BE2C (cell line): ENCODE results near the gene DDX49.

Experiments used
- DNase-seq: peaks from one replicate; pipeline ENCODE4 v3.0.0-alpha.2; 2020
- H3K27me3 ChIP-seq: fragments of 250-450 bp; sonication (Bioruptor Pico); 2 replicates; pipeline ENCODE4 v1.5.1; 2020; ENCODE audit warnings: mild to moderate bottlenecking
- H3K36me3 ChIP-seq: fragments of 250-450 bp; sonication (Bioruptor Pico); 2 replicates; pipeline ENCODE4 v1.5.1; 2020; ENCODE audit warnings: mild to moderate bottlenecking
- H3K4me1 ChIP-seq: fragments of 250-450 bp; sonication (Bioruptor Pico); 2 replicates; pipeline ENCODE4 v1.5.1; 2020
- H3K4me3 ChIP-seq: 2 replicates; pipeline ENCODE4 v1.5.1; 2011; ENCODE audit warnings: low read depth, low read length
- H3K9me3 ChIP-seq: fragments of 250-450 bp; sonication (Bioruptor Pico); 2 replicates; pipeline ENCODE4 v1.5.1; 2020
- TF ChIP-seq, protein P1 (sequence below): IDR thresholded peaks from 2 replicates; pipeline ENCODE4 v1.5.1; 2012; ENCODE audit warnings: mild to moderate bottlenecking, low read depth, low read length

The DDX49 gene

DNA sequence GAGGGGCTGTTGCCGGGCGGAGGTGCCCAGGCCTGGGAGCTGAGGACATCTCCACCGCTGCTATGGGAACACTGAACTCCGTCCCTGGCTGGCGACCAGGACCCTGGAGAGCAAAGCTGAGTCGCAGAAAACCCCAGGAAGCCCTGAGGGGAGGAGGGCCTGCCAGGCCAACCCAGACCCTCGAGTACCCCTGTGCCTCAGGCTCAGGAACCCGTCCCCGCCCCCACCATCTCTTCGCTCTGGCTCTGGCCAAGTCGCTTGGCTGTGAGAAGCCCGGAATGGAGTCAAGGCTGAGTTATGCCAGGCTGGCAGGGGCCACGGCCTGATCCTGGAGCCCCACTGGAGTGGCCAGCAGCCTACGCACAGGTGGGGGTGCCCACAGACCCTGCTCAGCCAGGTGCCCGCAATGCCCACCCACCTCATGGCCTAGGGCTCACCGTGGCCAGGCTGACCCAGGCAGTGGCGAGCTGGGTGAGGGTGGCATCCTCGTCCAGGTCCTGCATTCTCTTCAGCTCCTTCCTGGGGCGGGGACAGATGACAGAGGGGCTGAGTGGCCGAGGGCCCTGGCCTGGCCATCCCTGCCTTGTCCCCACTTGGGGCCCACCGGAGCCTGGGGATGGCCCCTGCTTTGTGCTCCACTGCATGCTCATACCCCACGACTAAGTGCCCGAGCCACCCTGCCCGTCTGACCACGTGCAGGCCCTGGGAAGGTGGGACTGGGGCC, 15.0 kb upstream of the DDX49 start:
- Histone ChIP-seq H3K4me1 (no peaks in the 10 kb centered on the region), H3K4me3 (no peak overlapping the region), H3K9me3 (no peaks in the 10 kb centered on the region), H3K36me3 (peaks cover 10% of the 10 kb centered on the region), H3K27me3 (no peaks in the 10 kb centered on the region)
- peak; percentile 26 for DNase-seq
- TF ChIP-seq, protein P1, sequence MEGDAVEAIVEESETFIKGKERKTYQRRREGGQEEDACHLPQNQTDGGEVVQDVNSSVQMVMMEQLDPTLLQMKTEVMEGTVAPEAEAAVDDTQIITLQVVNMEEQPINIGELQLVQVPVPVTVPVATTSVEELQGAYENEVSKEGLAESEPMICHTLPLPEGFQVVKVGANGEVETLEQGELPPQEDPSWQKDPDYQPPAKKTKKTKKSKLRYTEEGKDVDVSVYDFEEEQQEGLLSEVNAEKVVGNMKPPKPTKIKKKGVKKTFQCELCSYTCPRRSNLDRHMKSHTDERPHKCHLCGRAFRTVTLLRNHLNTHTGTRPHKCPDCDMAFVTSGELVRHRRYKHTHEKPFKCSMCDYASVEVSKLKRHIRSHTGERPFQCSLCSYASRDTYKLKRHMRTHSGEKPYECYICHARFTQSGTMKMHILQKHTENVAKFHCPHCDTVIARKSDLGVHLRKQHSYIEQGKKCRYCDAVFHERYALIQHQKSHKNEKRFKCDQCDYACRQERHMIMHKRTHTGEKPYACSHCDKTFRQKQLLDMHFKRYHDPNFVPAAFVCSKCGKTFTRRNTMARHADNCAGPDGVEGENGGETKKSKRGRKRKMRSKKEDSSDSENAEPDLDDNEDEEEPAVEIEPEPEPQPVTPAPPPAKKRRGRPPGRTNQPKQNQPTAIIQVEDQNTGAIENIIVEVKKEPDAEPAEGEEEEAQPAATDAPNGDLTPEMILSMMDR = no peak

DNA sequence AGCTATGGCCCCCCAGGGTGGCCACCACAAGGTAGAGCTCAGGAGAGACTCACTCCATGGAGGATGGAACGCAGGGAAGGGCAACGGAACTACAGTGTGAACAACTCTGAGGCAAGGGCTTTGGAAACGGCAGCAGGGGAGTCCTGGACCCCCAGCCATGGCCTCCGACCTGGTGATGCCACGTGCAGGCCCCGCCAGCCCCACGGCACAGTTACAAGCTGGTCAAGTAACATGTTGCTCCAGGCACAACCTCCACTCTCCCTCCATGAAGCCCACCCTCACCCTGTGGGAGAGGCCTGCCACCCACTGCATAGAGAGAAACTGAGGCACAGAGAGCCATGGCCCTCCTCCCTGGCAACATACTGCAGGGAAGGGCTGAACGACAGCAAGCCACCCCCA, 14.5 kb upstream of the DDX49 start:
- DNase-seq = no peak
- peaks cover 10% of the 10 kb centered on the region for H3K36me3 ChIP-seq
- H3K4me3 ChIP-seq = no peak overlapping the region
- TF ChIP-seq, protein P1 = no peak
- H3K4me1 ChIP-seq = no peaks in the 10 kb centered on the region
- H3K9me3 ChIP-seq = no peaks in the 10 kb centered on the region
- no peaks in the 10 kb centered on the region for H3K27me3 ChIP-seq

- DNase-seq = no peak
- Histone ChIP-seq H3K4me3 (no peak overlapping the region), H3K36me3 (peaks cover 10% of the 10 kb centered on the region), H3K9me3 (no peaks in the 10 kb centered on the region), H3K4me1 (no peaks in the 10 kb centered on the region), H3K27me3 (no peaks in the 10 kb centered on the region)
- TF ChIP-seq, protein P1 = no peak
Observed at GRCh38 chr19:18905513-18906236, 13.8 kb upstream of the DDX49 start.

GRCh38 chr19:18906605-18907519, 12.7 kb upstream of the DDX49 start:
- Histone ChIP-seq H3K27me3 (no peaks in the 10 kb centered on the region), H3K4me3 (no peak overlapping the region), H3K9me3 (no peaks in the 10 kb centered on the region), H3K4me1 (no peaks in the 10 kb centered on the region), H3K36me3 (peaks cover 10% of the 10 kb centered on the region)
- peak; percentile 6 for DNase-seq
- TF ChIP-seq, protein P1 = no peak

DNA sequence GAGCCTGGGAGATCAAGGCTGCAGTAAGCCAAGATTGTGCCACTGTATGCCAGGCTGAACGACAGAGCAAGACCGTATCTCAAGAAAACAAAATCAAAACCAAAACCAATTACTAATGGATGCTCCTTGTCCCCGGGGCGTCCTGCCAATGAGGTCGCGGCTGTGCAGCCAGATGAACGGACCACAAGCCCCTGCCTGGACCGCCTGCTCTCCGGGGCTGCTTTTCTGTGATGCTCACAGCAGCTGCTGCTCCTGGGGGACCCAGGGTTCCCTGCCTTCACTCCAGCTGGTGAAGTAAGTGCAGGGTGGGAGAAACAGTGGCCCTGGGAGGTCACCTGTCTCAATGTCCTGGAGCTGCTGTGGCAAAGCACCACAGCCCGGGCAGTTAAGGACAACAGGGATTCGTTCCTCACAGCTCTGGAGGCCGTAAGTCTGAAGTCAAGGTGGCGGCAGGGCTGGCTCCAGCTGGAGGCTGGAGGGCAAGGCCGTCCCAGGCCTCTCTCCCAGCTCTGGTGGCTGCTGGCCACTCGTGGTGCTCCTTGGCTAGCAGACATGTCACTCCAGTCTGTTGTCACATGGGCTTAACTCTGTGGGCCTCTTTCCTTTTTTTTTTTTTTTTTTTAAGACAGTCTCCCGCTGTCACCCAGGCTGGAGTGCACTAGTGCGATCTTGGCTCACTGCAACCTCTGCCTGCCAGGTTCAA, 10.4 kb upstream of the DDX49 start:
- H3K4me1 ChIP-seq = no peaks in the 10 kb centered on the region
- H3K36me3 ChIP-seq = peaks cover 10% of the 10 kb centered on the region
- TF ChIP-seq, protein P1 = no peak
- H3K4me3 ChIP-seq = no peak overlapping the region
- no peak for DNase-seq
- H3K9me3 ChIP-seq = no peaks in the 10 kb centered on the region
- no peaks in the 10 kb centered on the region for H3K27me3 ChIP-seq
